K562 (cell line): ENCODE data around the gene XPNPEP1.

Experiments
- ATF3 ChIP-seq, 2 experiments: fragments of 450-650 bp in 1 of 2; sonication (generic) in 1 of 2; formaldehyde crosslinking in 1 of 2; IDR thresholded peaks in 1 of 2; conservative IDR thresholded peaks in 1 of 2; 2 replicates each; pipeline versions ENCODE4 v1.6.1 to v1.8.1; 2016 to 2023; ENCODE audit warnings: mild to moderate bottlenecking in 2 of 2, moderate library complexity in 2 of 2, inconsistent platforms in 1 of 2, missing genetic modification reagents in 1 of 2
- CHD4 ChIP-seq: fragments of 200-600 bp; sonication (generic); IDR thresholded peaks from 3 replicates; pipeline ENCODE4 v1.6.1; 2012; ENCODE audit warnings: low read depth, mild to moderate bottlenecking, mixed read lengths, low read length, inconsistent platforms; ENCODE audit not compliant: insufficient read depth, insufficient replicate concordance, poor library complexity, severe bottlenecking
- KLF13 ChIP-seq: fragments of 450-650 bp; IDR thresholded peaks from 2 replicates; pipeline ENCODE4 v1.6.1; 2016; ENCODE audit warnings: missing genetic modification characterization, low read depth, mild to moderate bottlenecking, missing compliant biosample characterization, moderate library complexity, borderline replicate concordance
- TCF7 ChIP-seq: sonication (generic); IDR thresholded peaks from 2 replicates; pipeline ENCODE4 v1.6.1; 2016; ENCODE audit warnings: antibody characterized with exemption, borderline replicate concordance
- TEAD2 ChIP-seq: fragments of 450-650 bp; IDR thresholded peaks from 2 replicates; pipeline ENCODE4 v1.6.1; 2016; ENCODE audit warnings: missing genetic modification characterization, control low read depth, missing compliant biosample characterization
- ZBTB11 ChIP-seq, 3 experiments: fragments of 200-800 bp in 1 of 3; fragments of 250-450 bp in 1 of 3; fragments of 450-650 bp in 1 of 3; sonication (Bioruptor Pico) in 1 of 3; sonication (Bioruptor generic) in 1 of 3; formaldehyde crosslinking in 1 of 3; IDR thresholded peaks; 2 replicates each; pipeline versions ENCODE4 v1.6.1 to v1.8.0; 2016 to 2022; ENCODE audit warnings: mild to moderate bottlenecking in 2 of 3, missing genetic modification characterization in 2 of 3, missing compliant biosample characterization in 1 of 3, moderate library complexity in 1 of 3
- ZHX1 ChIP-seq: fragments of 150-350 bp; conservative IDR thresholded peaks from 2 replicates; pipeline ENCODE4 v1.6.1; 2014; ENCODE audit warnings: low read length
- ZNF384 ChIP-seq: IDR thresholded peaks from 2 replicates; pipeline ENCODE4 v1.6.1; 2012; ENCODE audit warnings: low read depth, low read length, improper control_type of control experiment
- ZNF511 ChIP-seq: sonication (generic); formaldehyde crosslinking; IDR thresholded peaks from 2 replicates; pipeline ENCODE4 v1.8.0; 2022; ENCODE audit warnings: mild to moderate bottlenecking, missing genetic modification reagents

- no peak for TF ChIP-seq TEAD2
- no peak for TF ChIP-seq ZBTB11 (CRISPR knock-in tag; IDR thresholded peaks at IDR 0.05)
- TF ChIP-seq ZNF384: no peak
- TF ChIP-seq TCF7: no peak
- no peak for TF ChIP-seq ZNF511 (CRISPR knock-in tag)
- no peak for TF ChIP-seq KLF13 (tag)
- no peak for TF ChIP-seq ZHX1
- TF ChIP-seq CHD4: no peak
- TF ChIP-seq ATF3 (IDR thresholded peaks at IDR 0.05): no peak
- TF ChIP-seq ATF3 (CRISPR knock-in tag; conservative IDR thresholded peaks at IDR 0.05): no peak
Observed at GRCh38 chr10:109898007-109898406, 25.3 kb downstream of the XPNPEP1 start.
